Peyer's patch (tissue), 4 donors: ENCODE data around the gene NPAS2.

Experiments used
- POLR2A ChIP-seq, 2 donors: fragments of 450-650 bp; IDR thresholded peaks; one replicate each; pipeline ENCODE4 v1.5.1; 2017; ENCODE audit warnings: antibody characterized with exemption in 2 of 2, mild to moderate bottlenecking in 2 of 2, moderate library complexity in 2 of 2
- TF ChIP-seq, protein P1 (sequence below), 6 experiments: fragments of 450-650 bp in 4 of 6; fragments of 200-600 bp in 2 of 6; sonication (generic) in 1 of 6; IDR thresholded peaks; one replicate each; pipeline ENCODE4 v1.5.1; 2017 to 2019; ENCODE audit warnings: antibody characterized with exemption in 6 of 6, mild to moderate bottlenecking in 3 of 6, moderate library complexity in 1 of 6

DNA sequence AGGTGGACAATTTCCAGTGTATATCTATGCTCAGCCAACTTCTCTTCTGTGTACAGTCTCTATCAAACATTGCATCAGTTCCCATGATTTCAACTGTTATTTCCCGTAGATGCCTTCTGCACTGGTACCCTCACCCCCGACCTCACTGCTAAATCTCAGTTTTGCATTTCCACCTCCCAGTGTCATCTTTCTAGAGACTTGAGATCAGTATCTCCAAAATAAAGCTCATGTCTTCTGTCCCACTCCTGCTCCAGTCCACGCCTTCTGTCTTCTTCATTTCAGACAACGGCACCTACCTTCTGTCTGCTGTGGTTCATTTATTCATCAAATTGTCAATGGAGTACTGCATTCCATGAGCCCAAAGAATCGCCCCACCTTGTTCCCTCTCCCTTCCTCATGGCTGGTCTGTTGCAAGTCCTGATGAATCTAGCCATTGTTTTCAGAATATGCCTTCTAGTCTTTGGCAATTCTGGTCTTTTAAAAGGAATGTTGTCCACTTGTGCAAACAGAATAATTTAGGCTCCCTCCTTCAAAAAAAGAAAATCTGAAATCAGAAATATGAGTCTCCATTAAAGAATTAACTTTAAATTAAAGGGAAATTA, 23.3 kb upstream of the NPAS2 start:
- TF ChIP-seq, protein P1, sequence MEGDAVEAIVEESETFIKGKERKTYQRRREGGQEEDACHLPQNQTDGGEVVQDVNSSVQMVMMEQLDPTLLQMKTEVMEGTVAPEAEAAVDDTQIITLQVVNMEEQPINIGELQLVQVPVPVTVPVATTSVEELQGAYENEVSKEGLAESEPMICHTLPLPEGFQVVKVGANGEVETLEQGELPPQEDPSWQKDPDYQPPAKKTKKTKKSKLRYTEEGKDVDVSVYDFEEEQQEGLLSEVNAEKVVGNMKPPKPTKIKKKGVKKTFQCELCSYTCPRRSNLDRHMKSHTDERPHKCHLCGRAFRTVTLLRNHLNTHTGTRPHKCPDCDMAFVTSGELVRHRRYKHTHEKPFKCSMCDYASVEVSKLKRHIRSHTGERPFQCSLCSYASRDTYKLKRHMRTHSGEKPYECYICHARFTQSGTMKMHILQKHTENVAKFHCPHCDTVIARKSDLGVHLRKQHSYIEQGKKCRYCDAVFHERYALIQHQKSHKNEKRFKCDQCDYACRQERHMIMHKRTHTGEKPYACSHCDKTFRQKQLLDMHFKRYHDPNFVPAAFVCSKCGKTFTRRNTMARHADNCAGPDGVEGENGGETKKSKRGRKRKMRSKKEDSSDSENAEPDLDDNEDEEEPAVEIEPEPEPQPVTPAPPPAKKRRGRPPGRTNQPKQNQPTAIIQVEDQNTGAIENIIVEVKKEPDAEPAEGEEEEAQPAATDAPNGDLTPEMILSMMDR (IDR thresholded peaks at IDR 0.05), result no peak
- no peak for TF ChIP-seq POLR2A (IDR thresholded peaks at IDR 0.05)
